Measurements from ENCODE around the gene TMEM179. TPM values are rescaled to one million over a fixed set of nuclear protein-coding genes. Genes with fewer than 3 reads are reported as not detected.

Gene TMEM179
- total and polyA plus RNA-seq, 2 of the 8 experiments (the other 6 are each of a cell fraction or from before 2014, with no cell fraction given) = 2.9 to 4.0 TPM

GRCh38 chr14:104650057-104650980 is 45.7 kb upstream of the TMEM179 start (continued):
- peak in 1 of 2 experiments; percentile 35; a peak in 1 of 3 replicates for TF ChIP-seq EP300 (IDR thresholded peaks at IDR 0.05; ENCODE audit: borderline replicate concordance in 1 of 2, low read depth in 2 of 2, low read length in 2 of 2)
- peak; percentile 75; the same call in 1 of the 2 replicates for TF ChIP-seq EGR1 (IDR thresholded peaks at IDR 0.05; ENCODE audit: borderline replicate concordance, low read depth, low read length)
- TF ChIP-seq KDM1A (IDR thresholded peaks at IDR 0.05; ENCODE audit: borderline replicate concordance, low read length) = 0 out of 2 replicates have a peak, but pooled peaks have one; percentile 15
- peak in 1 of 2 experiments; percentile 69; a peak in 1 of 4 replicates for TF ChIP-seq SIN3A (conservative IDR thresholded peaks at IDR 0.05 in 1 of 2, IDR thresholded peaks at IDR 0.05 in 1 of 2; ENCODE audit: low read depth in 1 of 2, low read length in 2 of 2)
- TF ChIP-seq TAF7 (optimal IDR thresholded peaks at IDR 0.05; ENCODE audit: borderline replicate concordance, low read depth, low read length) = peak; percentile 85

Measured in H1 (cell line).